IPS DF 19.7 (cell line): ENCODE data around the gene IL1R2.

ENCODE experiments used
- DNase-seq: peaks from one replicate; pipeline ENCODE4 v3.0.0-alpha.2; 2013; ENCODE audit warnings: low read depth, low spot score

Gene IL1R2

GRCh38 chr2:101974663-101975062, 17.1 kb upstream of the IL1R2 start:
- no peak for DNase-seq

GRCh38 chr2:101975171-101975870, 16.4 kb upstream of the IL1R2 start:
- no peak for DNase-seq

- no peak for DNase-seq
Observed at GRCh38 chr2:101976891-101977290, 14.9 kb upstream of the IL1R2 start.

- no peak for DNase-seq
Observed at GRCh38 chr2:101980368-101980767, 11.4 kb upstream of the IL1R2 start.

GRCh38 chr2:101981066-101981465, 10.7 kb upstream of the IL1R2 start:
- no peak for DNase-seq

- no peak for DNase-seq
Observed at GRCh38 chr2:101981504-101981903, 10.3 kb upstream of the IL1R2 start.

- DNase-seq: no peak
Observed at GRCh38 chr2:101982495-101983029, 9.2 kb upstream of the IL1R2 start.

GRCh38 chr2:101983486-101983885, 8.3 kb upstream of the IL1R2 start:
- DNase-seq: no peak

GRCh38 chr2:101983928-101984327, 7.8 kb upstream of the IL1R2 start:
- DNase-seq: no peak

- DNase-seq: no peak
Observed at GRCh38 chr2:101984656-101985055, 7.1 kb upstream of the IL1R2 start.

- DNase-seq: no peak
Observed at GRCh38 chr2:101985101-101985792, 6.5 kb upstream of the IL1R2 start.

GRCh38 chr2:101985793-101986164, 6.0 kb upstream of the IL1R2 start:
- DNase-seq: no peak

- DNase-seq: no peak
Observed at GRCh38 chr2:101986376-101986775, 5.4 kb upstream of the IL1R2 start.

- no peak for DNase-seq
Observed at GRCh38 chr2:101986804-101987740, 4.7 kb upstream of the IL1R2 start.

- no peak for DNase-seq
Observed at GRCh38 chr2:101987832-101988231, 3.9 kb upstream of the IL1R2 start.

- DNase-seq: no peak
Observed at GRCh38 chr2:101988541-101988940, 3.2 kb upstream of the IL1R2 start.

- DNase-seq: no peak
Observed at GRCh38 chr2:101989740-101990460, 1.9 kb upstream of the IL1R2 start.

- DNase-seq: no peak
Observed at GRCh38 chr2:101993772-101994171, 2.0 kb downstream of the IL1R2 start.

GRCh38 chr2:101995019-101995418, 3.3 kb downstream of the IL1R2 start:
- no peak for DNase-seq

- DNase-seq: no peak
Observed at GRCh38 chr2:101995804-101996203, 4.0 kb downstream of the IL1R2 start.

- DNase-seq: no peak
Observed at GRCh38 chr2:101998556-101998895, 6.8 kb downstream of the IL1R2 start.
